HL-60/S4 treated with retinoic acid at 250 ng/mL for 4 days and 3 days (cell line): ENCODE data around the gene SPEM3.

Experiments
- in situ Hi-C: fragments of 300-500 bp; cut with MboI; formaldehyde crosslinking; loops from 2 replicates; pipeline ENCODE4 v1.7.0; 2022; ENCODE audit warnings: low sequenced_read_pairs

Gene SPEM3

GRCh38 chr17:7419819-7420610 is 8.6 kb upstream of the SPEM3 start, which contains the start of gene SPEM1:
Gene SPEM1, plus strand, starts transcription at chr17:7420324. Its CDS starts 61 bp downstream, at chr17:7420385.
- in situ Hi-C loops, result no loop called here

GRCh38 chr17:7421186-7421585 is 7.5 kb upstream of the SPEM3 start:
- in situ Hi-C loops, result no loop called here

GRCh38 chr17:7423679-7424078 is 5.0 kb upstream of the SPEM3 start:
- in situ Hi-C loops, result no loop called here

GRCh38 chr17:7425316-7425715 is 3.3 kb upstream of the SPEM3 start, which contains the start of gene SPEM2:
Gene SPEM2, plus strand, starts transcription at chr17:7425616. Its CDS starts 73 bp downstream, at chr17:7425689.
- in situ Hi-C loops, result no loop called here

DNA sequence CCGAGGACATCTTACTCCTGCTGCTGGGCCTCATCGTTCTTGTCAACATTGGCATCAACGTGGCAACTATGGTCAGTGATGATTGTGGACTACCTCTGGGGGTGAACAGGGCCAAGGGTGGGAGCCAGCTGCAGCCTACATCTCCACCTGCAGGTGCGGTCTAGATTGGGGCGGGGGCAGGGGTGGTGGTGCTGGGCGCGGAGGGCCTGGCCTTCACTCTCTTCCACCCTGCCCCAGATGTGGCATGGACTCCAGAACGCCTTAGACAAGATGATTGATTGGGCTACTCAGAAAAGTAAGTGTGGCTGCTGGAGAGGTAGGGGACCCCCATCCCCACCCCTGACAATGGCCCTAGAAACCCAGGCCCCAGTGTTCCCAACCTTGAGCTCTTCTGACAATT is 2.9 kb upstream of the SPEM3 start:
- in situ Hi-C loops, result no loop called here

DNA sequence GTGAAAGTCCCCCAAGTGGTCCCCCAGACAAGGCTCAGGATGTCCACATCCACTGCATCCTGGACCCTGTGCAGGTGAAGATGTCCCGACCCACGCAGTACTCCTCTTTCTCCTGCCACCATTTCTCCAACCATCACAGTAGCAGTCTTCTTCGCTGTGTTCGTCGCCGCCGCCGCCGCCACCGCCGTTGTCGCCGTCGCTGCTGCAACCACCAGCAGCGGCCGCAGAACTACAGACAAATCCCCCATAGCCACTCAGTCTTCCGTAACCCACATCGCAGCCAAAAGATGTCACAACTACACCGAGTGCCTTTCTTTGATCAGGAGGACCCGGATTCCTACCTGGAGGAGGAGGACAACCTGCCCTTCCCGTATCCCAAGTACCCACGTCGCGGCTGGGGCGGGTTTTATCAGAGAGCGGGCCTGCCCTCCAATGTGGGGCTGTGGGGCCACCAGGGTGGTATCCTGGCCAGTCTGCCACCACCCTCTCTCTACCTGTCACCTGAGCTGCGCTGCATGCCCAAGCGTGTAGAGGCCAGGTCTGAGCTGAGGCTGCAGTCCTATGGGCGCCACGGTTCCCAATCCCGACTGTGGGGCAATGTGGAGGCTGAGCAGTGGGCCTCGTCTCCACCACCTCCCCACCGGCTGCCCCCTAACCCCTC is 2.3 kb upstream of the SPEM3 start:
- in situ Hi-C loops, result no loop called here

GRCh38 chr17:7426896-7427489 is 1.7 kb upstream of the SPEM3 start:
- in situ Hi-C loops, result no loop called here

DNA sequence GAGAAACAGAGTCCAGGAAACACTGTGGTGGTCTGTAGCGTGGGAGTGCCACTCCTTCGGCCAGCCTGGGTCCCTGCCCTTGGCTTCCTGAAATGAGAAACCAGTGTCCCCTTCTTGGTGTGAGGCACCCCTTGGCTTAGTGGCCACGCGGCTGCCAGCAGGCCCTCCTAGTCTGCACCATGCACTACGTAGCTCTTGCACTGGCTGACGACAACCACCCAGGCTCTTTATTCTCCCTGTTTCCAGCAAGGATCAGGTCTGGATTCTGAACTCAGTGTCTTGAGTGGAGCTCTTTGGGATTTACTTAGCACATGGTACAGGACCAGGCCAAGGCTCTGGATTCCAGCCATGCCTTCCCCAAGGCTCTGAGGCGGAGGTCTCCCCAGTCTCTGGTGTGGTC is 1.1 kb upstream of the SPEM3 start:
- in situ Hi-C loops, result no loop called here

- in situ Hi-C loops, result no loop called here
These were observed 1.1 kb downstream of the SPEM3 start for GRCh38 chr17:7429722-7430121.

- in situ Hi-C loops, result no loop called here
These were observed 2.6 kb downstream of the SPEM3 start for GRCh38 chr17:7431231-7431630.

- in situ Hi-C loops, result no loop called here
These were observed 3.6 kb downstream of the SPEM3 start for GRCh38 chr17:7432296-7432695.

- in situ Hi-C loops, result no loop called here
These were observed 7.3 kb downstream of the SPEM3 start for GRCh38 chr17:7435676-7436555.

GRCh38 chr17:7436556-7437368 is 8.1 kb downstream of the SPEM3 start:
- in situ Hi-C loops, result no loop called here

DNA sequence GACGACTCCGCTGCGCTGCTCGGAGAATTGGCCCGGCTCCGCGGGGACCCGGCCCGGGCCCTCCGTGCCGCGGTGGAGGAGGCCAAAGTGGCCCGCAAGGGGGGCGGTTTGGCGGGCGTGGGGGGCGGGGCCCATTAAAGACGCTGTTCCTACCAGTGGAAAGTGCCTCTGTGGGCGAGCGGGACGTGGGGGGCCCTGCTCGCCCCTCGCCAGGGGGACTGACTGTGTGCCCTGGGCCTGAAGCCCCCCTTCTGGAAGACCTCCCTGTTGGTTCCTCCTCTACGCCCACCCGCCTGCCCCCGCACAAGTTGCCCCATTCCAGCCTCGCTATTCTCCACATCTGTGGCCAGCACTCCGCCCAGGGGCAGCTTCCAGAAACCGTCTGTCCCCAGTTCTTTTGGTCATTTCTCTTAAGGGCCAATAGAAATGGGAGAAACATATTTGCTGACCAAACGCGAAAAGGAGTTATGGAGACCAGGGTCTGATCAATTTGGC is 8.8 kb downstream of the SPEM3 start:
- in situ Hi-C loops, result no loop called here

DNA sequence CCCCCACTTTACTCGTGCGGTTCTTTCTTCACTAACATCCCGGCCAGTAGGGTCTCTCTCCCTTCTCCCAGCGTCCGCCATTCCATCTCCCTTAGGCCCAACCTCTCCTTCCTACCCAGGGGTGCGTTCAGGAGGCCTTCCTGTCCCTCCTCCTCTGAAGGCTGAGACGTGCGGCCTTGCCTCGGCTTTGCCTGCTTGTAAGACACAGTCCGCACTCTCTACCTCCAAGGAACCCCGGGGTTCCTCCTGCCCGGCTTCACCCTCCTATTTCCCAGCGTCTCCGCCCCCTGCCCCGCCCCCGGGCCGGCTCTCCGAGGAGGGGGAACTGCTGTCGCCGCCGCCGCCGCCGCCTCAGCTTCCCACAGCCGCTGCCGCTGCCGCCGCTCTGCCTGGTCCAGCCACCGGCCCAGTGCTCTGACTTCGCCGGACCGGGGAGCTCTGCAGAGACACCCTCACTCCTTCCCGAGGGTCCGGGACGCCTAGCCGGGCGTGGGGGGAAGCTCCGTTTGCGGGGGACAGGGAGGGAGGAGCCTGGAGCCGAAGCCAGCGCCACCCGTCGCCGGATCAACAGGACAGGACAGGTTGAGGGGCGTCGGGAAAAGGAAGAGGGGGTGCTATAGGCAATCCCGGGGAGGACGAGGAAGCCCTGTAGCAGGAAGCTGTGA is 9.4 kb downstream of the SPEM3 start:
- in situ Hi-C loops, result no loop called here

DNA sequence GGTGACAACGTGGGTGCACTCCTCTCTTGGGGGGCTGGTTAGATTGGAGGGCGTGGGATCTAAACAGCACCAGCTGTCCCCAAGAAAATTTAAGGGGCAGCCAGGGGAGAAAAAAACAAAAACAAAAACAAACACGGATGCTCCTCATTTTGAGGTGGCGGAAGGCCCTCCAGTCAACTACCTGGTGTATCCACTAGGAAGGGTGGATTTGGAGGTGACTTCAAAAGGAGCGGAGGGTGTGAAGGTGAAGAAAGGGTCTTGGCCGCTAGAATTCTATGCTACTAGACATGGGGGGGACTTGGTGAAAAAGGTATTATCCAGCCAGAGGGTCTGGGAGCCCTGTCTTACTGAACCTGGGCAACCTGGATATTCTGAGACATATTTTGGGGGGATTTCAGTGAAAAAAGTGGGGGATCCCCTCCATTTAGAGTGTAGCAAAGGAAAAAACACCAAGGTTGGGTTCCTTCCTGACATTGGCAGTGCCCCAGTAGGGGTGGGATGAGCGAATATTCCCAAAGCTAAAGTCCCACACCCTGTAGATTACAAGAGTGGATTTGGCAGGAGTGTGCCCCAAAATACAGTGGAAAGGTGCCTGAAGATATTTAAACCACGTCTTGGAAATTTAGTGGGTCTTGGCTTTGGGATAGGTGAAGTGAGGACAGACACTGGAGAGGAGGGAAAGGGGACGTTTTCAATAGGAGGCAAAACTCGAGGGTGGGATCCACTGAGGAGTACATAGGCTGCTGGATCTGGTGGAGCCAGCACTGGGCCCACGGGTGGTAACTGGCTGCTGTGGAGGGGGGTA is 10.2 kb downstream of the SPEM3 start:
- in situ Hi-C loops, result no loop called here

DNA sequence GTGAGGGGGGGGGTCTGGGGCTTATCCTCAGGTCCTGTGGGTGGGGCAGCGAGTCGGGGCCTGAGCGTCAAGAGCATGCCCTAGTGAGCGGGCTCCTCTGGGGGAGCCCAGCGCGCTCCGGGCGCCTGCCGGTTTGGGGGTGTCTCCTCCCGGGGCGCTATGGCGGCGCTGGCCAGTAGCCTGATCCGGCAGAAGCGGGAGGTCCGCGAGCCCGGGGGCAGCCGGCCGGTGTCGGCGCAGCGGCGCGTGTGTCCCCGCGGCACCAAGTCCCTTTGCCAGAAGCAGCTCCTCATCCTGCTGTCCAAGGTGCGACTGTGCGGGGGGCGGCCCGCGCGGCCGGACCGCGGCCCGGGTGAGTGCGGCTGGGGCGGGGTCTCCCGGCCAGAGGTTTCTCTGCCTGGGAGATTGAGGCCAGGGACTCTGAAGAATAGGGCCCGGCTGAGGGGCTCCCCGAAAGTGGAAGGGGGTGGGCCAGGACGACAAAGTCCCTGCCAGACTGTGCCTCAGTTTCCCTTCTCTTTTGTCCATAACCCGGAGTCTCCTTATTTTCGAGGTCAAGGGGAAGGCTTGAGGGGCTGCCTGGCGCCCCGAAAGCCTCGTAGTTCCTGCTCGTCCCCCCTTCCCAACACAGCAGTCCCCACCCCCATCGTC is 10.9 kb downstream of the SPEM3 start, which contains the start of gene FGF11:
FGF11 (plus strand) TSS at position 51 of the 651 bp plus-strand sequence; CDS start at position 160, 109 bp downstream.
- in situ Hi-C loops, result no loop called here
